Measurements from ENCODE around the gene SH2B3.

DNA sequence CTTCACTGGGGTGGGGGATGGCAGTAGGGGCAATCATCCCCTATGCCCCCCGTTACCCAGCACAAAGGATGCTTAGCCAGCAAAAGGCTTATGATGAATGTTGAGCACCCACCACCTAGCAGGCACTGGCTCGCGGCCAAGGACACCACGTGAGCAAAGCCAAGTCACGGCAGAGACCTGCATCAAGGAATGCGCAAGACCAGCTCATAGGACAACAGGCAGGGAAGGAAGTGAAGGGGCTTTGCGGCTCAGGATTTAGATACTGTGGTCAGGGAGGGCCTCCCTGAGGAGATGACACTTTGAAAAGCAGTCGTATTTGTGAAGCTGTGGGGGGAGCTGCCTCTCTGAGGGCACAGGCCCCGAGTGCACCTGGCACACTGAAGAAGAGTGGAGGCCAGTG is 32.8 kb downstream of the SH2B3 start:
- TF ChIP-seq, protein P1, sequence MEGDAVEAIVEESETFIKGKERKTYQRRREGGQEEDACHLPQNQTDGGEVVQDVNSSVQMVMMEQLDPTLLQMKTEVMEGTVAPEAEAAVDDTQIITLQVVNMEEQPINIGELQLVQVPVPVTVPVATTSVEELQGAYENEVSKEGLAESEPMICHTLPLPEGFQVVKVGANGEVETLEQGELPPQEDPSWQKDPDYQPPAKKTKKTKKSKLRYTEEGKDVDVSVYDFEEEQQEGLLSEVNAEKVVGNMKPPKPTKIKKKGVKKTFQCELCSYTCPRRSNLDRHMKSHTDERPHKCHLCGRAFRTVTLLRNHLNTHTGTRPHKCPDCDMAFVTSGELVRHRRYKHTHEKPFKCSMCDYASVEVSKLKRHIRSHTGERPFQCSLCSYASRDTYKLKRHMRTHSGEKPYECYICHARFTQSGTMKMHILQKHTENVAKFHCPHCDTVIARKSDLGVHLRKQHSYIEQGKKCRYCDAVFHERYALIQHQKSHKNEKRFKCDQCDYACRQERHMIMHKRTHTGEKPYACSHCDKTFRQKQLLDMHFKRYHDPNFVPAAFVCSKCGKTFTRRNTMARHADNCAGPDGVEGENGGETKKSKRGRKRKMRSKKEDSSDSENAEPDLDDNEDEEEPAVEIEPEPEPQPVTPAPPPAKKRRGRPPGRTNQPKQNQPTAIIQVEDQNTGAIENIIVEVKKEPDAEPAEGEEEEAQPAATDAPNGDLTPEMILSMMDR (conservative IDR thresholded peaks at IDR 0.05): no peak
- TF ChIP-seq EZH2 (IDR thresholded peaks at IDR 0.05; ENCODE audit: low read depth): no peak
